HG03039 (cell line): ENCODE data around the gene TSPAN32.
"Not testable (repeated sequence)": the region's sequence is repeated elsewhere in the genome, so short reads cannot be mapped to it uniquely, and the experiment has no call there.

Experiments used
- ATAC-seq: cut with Tn5 transposase; IDR thresholded peaks from one replicate; pipeline ENCODE4 v1.9.1; 2021; ENCODE audit warnings: mild to moderate bottlenecking, moderate library complexity; ENCODE audit not compliant: unreplicated experiment

TSPAN32 gene

DNA sequence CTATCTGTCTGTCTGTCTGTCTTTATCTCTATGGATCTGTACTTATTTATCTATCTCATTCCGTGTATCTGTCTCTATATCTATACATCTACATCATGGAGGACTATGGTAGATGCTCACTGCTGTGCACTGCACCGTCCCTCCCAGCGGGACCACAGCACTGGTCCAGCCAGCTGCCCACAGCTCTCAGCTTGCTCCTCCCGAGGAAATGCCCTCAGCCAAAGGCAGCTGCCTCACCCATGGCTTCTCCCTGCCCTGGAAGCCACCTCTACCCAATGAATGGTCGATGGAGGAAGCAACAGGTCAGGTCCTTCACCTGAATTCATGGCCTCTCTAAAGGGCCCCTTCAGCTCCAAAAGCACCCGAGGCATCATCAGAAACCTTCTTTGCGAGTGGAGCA, 60.6 kb downstream of the TSPAN32 start:
- no peak for ATAC-seq

DNA sequence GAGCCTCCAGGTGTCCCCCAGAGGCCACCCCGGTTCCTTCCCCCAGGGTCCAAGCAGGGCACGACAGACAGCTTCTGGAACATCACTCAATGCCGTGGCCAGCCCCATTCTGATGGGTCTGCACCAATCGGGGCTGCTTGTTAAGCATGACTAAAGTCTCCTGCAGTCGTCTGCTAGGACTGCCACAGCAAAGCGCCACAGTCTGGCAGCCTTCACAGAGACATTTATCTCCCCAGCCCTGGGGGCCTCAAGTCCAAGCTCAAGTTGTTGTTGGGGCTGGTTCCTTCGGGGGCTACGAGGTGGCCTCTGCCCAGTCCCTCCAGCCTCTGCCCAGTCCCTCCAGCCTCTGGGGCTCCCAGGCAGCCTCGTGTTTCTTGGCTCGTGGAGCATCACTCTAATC, 61.3 kb downstream of the TSPAN32 start:
- no peak for ATAC-seq

DNA sequence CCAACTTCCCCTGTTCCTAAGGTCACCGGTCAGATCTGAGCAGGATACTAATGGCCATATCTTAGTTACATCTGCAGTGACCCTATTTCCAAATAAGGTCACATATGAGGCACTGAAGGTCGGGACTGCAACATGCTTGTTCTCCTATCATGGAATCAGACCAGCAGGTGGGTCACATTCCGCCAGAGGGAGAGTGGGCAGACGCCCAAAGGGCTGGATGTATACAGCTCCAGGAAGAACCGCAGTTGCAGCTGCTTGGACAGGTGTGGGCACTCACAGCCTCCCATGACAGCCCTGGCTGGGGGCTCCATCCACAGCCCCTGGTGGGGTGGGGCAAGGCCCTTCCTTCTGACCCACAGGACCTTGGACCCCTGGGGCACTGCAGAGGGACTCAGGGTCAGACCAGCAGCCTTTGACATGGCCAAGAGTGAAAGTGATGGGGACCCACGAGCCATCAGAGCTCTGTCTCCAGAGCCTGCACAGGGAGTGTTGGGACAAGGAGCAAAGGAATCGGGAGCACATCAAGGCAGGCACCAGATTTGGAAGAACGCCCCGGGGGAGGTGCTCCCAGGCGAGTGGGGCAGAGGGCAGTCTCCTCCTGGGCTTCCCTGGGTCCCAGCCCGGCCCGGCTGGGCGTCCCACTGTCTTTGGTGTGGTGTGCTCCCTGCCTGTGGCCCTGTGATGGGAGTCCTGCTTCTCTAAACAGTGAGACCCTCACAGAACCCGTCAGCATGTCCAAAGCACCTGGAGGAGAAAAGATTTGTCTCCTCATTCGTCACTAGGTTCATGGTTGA, 62.0 kb downstream of the TSPAN32 start:
- ATAC-seq = no peak

DNA sequence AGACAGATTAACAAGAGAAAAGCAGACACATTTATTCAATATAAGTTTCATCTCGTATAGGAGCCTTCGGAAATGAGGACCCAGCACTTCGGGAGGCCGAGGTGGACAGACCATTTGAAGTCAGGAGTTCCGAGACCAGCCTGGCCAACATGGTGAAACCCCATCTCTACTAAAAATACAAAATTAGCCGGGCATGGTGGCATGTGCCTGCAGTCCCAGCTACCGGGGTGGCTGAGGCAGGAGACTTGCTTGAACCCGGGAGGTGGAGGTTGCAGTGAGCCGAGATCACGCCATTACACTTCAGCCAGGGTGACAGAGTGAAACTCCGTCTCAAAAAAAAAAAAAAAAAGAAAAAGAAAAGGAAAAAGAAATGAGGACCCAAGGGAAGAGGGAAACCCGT, 62.6 kb downstream of the TSPAN32 start:
- not testable (repeated sequence) for ATAC-seq

DNA sequence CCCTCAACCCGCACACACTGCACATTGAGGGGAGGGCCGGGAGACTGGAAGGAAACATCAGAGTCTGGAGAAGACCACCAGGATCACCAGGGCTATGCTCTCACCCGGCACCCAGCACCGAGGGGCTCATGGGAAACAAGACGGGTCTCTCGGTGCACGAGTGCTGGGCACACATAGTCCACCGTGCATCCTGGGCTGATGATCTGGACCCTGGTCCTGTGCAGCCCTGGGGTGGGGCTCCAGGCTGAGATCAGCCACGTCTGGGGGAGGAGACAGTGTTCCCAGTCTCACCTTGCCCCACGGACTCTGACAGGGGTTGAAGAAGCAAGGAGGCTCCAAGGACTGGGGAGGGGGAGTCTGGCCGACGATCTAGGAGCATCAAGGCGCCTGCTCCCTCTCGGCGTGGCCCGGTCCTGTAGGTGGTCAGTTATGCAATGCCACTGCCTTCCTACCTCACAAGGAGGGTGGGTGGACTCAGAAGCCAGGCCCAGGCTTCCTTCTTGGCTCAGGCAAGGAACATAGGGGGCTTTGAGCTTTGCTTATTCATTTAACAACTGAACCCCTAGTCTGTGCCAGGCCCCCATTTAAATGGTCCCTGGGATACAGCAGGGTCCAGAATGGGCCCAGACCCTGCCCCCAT, 63.9 kb downstream of the TSPAN32 start:
- no peak for ATAC-seq

DNA sequence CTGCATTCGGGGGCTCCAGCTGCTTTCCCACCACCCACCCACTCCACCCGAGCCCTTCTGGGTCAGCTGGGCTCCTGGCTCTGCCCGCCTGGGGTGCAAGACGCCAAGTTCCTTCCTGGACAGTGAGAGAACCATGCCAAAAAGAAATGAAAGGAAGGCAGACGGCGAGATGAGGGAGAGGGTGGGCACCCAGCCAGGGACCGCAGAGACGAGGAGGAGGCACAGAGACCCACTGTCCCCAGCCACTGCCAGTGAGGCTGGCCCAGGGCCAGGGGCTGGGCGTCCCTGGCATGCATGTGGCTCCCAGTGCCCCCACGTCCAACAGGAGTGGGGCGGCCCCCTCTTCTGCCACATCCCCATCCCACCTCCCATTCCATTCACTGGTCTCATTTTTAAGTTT, 64.5 kb downstream of the TSPAN32 start:
- no peak for ATAC-seq

DNA sequence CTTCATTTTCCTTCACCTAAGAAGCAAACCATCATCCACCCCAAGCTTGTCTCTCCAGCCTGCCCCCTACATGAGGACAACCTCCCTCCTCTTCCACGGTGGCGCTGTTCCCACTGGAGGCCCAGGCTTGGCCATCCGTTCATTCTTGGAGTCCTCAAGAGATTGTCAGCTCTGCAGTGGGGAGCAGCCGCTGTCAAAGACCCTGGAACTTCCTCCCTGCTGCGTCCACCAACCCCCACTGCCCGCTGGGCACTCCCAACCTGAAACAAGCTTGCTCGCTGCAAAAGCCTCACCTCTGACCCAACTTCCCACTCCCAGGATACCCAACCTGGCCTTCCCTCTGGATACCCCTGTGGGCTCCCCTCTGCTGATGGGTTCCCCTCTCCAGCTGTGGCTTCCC, 64.9 kb downstream of the TSPAN32 start:
- ATAC-seq = no peak

DNA sequence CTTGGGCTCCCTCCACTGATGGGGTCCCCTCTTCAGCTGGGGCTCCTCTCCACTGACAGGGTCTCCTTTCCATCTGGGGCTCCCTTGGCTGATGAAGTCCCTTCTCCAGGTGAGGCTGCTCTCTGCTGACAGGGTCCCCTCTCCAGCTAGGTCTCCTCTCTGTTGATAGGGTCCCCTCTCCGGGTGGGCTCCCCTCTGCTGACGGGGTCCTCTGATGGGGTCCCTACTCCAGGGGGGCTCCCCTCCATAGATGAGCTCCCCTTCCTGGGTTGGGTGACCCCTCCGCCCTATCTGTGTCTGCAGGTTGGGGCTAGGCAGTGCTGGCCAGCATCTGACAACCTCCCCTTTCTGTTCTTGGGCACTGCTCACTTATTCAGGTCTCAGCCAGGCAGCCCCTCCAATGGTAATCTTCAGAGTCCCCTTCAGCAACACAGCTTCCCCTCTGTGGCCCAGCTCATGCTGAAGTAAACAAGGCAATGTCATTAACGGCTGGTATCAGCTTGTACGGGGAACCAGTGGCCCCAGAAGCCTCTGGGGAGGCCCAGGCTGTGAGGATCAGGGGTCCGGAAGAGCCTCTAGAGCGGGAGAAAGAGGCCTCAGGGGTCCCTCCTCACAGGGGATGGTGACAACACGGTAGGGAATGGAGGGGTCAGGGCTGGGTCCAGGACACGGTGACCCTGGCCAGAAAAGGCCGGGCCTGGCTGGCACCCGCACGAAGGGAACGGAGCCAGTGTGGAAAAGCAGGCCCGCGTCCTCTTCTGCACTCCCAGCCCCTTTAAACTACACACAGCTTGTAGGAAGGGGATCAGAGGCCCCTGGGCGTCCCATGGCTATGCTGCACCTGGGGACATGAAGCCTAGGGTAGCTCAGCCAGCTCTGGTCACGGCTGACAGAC, 65.7 kb downstream of the TSPAN32 start:
- ATAC-seq = no peak
